Stimulated activated CD8-positive, alpha-beta memory T cell treated with anti-CD3 and anti-CD28 coated beads, Interleukin-2, amount 100 ng/mL, for 48 hours (primary cell): Measurements from ENCODE around the gene ABI3.
"Not testable (repeated sequence)": the region's sequence is repeated elsewhere in the genome, so short reads cannot be mapped to it uniquely, and the experiment has no call there.

Source experiments
- DNase-seq, 2 donors: peaks; one replicate each; pipeline ENCODE4 v3.0.0-alpha.2; 2020; ENCODE audit warnings: low read depth in 2 of 2

The ABI3 gene, protein sequence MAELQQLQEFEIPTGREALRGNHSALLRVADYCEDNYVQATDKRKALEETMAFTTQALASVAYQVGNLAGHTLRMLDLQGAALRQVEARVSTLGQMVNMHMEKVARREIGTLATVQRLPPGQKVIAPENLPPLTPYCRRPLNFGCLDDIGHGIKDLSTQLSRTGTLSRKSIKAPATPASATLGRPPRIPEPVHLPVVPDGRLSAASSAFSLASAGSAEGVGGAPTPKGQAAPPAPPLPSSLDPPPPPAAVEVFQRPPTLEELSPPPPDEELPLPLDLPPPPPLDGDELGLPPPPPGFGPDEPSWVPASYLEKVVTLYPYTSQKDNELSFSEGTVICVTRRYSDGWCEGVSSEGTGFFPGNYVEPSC

DNA sequence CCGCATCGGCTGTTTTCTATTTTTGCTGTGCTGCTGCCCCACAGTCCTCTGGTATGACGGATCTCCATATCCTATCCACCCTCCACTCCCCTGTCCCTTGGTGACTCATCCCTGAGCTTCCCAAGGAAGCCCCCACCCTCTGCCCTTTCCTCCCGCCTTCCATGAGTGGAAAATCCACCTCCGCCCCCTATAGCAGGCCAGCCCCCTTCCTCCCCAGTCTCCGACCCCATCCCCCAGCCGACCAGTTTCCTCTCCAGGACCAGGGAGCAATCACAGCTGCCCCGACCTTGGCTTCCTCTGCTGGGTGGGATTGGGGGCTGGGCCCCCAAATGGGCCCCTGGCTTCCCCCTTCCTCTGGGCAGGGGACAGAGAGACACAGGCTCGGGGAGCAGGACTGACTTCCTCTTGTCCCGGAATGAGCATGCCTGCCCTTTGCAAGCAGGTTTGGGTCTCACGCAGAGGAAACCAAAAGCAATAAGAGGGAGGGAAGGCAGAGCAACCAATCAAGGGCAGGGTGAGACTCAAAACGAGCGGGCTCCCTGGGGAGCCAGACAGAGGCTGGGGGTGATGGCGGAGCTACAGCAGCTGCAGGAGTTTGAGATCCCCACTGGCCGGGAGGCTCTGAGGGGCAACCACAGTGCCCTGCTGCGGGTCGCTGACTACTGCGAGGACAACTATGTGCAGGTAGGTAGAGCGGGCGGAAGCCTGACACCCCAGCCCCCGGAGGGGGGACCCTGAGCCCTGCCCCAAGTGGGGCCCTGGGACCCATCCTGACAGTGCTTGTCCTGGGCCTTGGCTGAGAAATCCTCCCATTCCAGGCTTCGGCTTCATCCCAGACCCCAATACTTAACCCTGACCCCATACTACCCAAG is at the start of gene ABI3, which contains the start of gene GNGT2:
ABI3 (plus strand) TSS at position 550 of the 872 bp plus-strand sequence; CDS start at position 568, 18 bp downstream.
GNGT2 (minus strand) TSS at position 417 of the 872 bp plus-strand sequence. CDS start 3,152 bp downstream, outside the sequence.
- peak; percentile 48 to 49 for DNase-seq

DNA sequence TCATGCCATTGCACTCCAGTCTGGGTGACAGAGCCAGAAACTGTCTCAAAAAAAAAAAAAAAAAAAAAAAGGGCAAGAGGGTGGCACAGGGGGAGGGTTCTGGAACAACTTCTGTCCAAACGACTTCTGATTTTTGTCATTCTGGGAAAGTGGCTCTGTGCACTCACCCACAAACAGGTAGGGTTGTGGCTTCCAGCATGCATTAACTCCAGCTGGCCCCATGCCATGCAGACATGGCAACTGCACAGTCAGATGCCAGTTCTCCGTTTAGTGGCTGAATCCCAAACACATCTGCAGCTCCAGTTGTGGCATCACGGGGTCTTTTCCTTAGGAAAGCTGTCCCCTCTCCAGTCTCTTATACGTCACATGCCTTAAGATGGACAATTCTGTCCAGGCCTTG is 47.6 kb upstream of the ABI3 start:
- no peak for DNase-seq

DNA sequence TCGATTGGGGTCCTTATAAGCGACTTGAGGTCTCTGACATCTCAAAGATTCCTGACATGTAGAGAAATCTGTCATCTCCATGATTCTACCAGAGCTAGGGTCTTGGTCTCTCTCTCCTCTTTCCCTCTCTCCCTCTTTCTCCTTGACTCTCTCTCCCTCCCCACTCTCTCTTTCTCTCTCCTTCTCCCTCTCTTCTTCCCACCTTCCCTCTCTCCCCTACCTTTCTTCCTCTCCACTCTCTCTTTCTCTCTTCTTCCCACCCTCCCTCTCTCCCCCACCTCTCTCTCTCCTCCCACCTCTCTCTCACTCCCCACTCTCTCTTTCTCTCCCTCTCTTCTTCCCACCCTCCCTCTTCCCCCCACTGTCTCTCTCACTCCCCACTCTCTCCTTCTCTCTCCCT is 45.4 kb upstream of the ABI3 start:
- DNase-seq: no peak

DNA sequence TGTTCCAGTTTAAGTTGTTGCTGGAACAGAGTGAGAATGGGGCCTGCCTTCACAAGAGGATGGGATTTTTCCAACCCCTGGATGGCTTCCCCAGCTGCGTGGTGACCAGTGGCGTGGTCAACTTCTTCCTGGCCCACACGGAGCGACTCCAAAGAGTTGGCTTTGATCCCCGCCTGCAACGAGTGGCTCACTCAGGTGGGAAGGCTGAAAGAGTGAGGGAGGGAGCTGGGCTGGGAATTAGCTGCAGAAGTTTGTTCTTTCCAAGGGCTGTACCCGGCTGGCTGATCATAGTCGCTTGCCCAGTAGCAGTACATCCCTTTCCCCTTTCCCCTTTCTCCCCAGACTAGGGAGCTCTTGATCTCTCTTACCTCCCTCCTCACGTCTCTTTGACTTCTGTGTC is 41.8 kb upstream of the ABI3 start:
- no peak for DNase-seq

DNA sequence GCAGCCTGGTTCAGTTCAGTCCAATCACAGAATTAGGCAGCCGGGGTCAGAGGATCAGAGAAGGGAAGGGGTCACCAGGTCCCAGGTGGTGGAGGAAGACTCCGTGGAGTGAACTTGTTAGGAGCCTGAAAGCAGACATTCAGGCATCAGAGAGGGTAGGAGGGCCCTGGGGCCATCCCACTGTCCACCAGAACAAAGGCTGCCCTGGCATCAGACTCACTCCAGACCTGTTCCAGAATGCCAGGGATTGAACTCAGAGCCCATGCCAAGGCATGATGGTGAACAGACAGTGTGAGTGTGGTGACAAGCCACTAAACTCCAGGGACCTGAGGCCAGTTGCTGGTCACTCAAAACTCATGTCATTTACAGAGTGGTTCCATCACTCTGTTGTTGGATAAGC is 40.3 kb upstream of the ABI3 start:
- no peak for DNase-seq

DNA sequence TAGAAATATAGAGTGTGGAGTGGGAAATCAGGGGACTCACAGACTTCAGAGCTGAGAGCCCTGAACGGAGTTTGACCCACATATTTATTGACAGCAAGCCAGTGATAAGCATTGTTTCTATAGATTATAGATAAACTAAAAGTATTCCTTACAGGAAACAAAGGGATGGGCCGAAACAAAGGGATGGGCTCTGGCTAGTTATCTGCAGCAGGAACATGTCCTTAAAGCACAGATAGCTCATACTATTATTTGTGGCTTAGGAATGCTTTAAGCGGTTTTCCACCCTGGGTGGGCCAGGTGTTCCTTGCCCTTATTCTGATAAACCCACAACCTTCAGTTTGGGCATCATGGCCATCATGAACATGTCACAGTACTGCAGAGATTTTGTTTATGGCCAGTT is 39.8 kb upstream of the ABI3 start:
- not testable (repeated sequence) for DNase-seq

DNA sequence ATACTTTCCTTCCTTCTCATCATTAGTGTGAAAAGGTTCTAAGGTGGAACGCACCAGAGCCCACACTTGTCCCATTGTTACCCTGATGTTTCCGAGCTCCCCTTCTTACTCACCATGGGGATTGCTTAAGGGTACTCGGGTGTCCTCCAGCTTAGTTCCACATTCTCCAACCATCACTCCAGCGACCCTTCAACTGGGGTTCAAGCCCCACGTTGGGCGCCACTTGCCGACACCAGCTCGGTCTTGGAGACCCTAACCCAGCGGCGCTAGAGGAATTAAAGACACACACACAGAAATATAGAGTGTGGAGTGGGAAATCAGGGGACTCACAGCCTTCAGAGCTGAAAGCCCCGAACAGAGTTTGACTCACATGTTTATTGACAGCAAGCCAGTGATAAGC is 34.5 kb upstream of the ABI3 start:
- DNase-seq: not testable (repeated sequence)

DNA sequence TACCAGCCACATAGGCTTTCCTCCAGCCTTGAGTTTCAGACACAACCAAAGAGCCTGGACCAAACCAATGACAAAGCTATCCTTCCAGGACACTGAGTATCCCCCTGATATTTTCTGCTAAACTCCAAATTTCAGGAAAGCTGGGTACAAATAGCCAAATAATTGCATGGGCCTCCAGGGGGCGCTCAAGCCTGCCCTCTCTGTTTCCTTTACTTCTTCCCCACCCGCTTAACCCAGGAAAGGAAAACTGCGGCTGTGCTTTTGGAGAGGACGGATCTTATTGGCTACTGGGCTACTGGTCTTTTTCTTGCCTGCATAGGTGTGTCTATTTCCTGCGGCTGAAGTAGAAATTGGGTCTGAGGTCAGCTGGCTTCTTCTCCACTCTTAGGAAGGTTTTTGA is 30.2 kb upstream of the ABI3 start:
- peak; percentile 30 to 55 for DNase-seq

DNA sequence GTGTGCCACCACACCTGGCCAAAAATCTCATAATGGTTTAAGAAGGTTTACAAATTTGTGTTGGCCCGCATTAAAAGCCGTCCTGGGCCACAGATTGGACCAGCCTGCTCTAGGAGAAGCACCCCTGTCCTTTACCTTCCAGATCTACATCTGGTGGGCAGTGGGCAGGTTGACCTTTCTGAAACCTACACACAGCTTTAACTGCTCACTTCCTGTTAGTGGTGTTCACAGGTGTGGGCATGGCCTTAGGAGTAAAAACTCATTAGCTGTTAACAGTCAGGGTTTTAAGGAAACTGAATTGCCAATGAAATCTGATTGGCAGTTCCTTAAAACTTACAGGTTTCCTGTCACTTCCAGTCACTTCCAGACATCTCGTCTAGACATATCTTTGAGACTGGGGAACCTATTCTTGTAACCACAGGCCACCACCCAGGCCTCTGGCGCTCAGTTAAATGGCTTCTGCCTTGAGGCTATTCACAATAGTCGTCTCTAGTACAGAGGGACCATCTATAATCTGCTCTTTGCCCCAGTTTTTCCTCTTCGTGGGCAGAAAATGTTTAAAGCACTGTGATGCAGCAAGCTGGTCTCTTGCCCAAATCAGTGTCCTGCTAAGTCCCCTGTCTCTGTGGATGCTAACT is 29.4 kb upstream of the ABI3 start:
- DNase-seq: no peak

DNA sequence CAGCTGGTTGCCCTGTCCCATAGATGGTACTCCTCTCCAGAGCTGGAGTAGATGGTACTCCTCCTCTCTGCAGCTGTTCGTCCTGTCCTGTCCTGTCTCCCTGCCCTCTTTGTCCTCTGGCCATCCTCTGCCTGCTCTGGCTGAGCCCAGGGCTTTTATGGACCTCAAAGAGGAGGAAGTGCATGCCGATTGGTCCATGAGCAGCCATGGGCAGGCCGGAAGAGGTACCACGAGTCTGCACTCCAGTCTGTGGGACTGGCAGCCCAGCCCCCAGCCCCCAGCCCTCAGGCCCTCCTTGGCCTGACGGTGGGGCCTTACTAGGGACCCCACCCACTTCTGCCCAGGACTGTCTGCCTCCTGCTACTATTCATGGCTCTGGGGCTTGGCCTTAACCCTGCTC is 27.2 kb upstream of the ABI3 start:
- DNase-seq: no peak

DNA sequence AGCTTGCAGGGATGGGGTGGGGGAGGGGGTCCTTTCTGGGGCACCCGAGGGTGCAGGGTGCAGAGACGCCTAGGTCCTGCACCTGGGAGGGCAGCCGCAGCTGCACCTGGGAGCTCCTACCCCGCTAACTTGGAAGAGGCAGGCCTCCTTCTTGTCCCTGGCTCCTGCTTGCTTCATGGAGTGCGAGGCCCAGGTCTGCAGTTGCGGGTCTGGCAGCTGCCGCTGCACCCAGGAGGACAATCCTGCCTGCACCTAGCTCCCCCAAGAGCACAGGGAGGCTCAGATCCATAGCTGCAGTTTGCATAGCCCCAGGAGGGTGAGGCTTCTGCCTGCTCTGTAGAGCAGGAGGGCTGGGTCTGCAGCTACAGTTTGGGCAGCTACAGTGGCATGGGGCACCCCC is 26.7 kb upstream of the ABI3 start:
- DNase-seq: no peak

DNA sequence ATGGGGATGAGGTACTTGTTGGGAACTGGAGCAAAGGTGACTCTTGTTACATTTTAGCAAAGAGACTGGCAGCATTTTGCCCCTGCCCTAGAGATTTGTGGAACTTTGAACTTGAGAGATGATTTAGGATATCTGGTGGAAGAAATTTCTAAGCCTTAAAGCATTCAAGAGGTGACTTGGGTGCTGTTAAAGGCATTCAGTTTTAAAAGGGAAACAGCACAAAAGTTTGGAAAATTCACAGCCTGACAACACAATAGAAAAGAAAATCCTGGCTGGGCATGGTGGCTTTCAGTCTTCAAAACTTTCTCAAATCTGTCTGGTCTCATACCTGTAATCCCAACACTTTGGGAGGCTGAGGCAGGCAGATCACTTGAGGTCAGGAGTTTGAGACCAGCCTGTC is 26.0 kb upstream of the ABI3 start:
- not testable (repeated sequence) for DNase-seq

DNA sequence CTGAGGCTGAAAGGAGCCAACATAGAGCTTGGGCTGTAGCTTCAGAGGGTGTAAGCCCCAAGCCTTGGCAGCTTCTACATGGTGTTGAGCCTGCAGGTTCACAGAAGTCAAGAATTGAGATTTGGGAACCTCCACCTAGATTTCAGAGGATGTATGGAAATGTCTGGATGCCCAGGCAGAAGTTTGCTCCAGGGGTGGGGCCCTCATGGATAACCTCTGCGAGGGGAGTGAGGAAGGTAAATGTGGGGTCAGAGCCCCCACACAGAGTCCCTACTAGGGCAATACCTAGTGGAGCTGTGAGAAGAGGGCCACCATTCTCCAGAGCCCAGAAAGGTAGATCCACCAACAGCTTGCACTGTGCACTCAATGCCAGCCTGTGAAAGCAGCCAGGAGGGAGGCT is 25.1 kb upstream of the ABI3 start:
- not testable (repeated sequence) for DNase-seq

DNA sequence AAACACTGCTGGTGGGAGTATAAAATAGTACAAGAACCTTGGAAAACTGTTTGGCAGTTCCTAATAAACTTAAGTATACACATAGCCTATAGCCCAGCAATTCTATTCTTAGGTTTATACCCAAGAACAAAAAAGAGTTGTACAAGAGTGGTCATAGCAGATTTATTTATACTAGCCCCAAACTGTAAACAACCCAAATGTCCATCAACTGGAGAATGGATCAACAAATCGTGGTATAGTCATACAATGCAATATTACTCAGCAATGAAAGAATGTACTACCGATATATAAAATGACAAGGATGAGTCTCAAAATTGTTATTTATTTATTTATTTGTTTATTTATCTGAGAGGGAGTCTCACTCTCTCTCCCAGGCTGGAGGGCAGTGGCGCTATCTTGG is 23.2 kb upstream of the ABI3 start:
- no peak for DNase-seq

DNA sequence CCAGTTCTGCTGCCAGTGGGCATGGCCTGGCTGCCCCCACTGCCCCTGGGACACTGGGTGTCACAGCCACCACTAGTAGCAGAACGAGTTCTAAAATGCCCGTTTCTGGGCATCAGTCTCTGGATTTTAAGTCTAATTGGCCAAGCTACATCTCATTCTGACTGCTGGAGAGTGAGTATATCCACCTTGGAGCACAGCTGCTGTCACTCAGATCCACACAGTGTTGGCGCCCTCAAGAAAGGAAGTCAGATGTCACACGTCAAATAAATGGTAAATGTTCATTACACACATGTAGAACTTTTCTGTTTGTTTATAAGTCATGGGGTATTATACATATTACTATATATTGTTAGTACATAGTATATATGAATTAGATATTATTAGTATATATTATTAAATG is 19.6 kb upstream of the ABI3 start:
- DNase-seq: no peak

DNA sequence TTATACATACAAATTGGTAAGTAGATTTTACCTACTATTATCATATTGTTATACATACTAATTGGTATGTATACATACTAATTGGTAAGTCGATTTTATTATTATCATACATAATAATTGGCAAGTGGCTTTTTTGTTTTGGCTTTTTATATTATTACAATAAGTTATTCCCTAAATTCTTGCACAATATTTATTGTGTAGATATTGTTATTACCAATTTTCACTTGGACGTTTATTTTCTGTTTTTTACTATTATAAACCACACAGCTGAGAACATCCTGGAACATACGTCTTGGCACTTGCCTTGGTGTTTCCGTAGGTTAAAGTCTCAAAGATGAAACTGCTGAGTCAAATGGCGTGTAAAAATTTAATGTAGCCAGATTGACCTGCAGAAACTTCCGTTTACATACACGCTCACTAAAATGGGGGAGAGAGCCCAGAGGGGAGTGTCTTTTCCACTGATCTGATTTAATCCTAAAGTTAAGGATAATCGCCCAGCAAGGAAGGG is 19.0 kb upstream of the ABI3 start:
- no peak for DNase-seq

DNA sequence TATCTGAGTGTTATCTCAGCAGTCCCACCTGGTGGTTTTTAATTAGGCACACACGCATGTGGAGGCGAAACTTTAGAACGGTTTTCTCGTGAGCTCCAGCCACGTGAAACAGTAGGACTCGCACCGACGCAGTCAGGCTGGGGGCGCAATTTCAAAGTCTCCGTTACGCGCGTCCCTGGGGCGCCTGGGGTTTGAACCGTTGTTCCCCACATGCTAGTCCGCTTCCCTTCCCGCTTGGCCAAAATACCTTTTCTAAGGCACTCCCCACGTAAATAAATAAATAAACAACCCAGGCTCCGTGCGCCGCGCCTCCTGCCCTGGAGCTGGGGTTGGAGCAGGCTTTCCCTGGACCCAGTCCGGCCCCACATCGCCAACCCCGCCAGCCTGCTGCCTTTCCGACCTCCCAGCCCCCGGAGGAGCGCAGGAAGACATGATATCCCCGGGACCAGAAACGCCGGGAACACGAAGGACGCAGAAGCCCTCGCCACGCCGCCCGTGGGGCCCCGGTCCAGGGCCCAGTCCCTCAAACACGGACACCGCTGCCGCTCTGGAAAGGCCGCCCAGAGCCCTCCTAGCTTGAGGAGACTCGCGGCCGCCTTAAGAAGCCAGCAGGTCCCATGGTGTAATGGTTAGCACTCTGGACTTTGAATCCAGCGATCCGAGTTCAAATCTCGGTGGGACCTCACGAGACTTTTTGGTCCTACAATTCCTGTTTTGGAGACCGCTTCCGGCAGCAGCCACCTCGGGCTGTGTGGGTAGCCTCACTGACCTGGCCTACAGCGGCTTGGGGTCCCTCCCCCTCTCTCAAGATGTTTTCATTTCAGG is 18.4 kb upstream of the ABI3 start:
- peak; percentile 82 to 90 for DNase-seq

DNA sequence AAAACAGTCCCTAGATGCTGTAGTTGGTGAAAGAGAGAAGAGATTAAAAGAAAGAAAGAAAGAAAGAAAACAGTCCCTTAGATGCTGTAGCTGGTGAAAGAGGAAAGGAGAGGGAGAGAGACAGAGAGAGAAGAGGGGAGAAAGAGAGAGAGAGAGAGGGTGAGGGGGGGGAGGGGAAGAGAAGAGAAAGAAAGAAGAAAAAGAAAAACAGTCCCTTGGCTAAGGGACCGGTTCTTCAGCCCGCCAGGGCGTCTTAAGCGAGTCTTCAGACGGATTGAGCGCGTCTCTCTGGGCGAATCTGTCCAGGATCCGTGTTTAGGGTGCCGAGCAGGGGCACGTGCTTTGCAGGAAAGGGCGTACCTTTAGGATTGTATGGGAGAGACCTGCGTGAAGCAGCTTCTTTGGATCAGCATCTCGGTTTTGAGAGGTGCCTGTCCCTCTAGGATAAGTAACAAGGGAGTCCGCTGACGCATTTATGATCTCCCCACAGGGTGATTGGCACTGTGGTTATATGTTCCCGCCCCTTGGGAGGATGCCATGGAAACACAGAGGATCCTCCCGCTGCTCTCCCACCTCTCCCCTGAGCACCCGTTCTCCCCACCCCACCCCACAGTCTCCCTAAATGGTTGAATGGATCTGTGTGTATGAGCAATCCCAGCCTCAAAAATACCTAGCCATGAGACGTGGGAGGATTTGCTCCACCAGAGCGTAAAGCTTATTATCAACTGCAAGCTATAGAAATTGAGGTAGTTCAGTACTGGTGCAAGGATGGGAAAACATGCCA is 16.8 kb upstream of the ABI3 start:
- DNase-seq: no peak

DNA sequence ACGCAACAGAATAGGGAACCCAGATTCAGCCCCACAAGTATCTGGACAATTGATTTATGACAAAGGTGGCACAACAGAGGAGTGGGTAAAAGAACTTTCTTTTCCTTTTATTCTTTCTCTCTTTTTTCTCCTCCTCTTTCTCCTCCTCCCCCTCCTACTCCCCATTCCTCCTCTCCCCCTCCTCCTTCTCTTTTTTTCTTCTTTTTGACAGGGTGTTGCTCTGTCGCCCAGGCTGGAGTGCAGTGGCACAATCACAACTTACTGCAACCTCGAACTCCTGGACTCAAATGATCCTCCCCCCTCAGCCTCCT is 16.3 kb upstream of the ABI3 start:
- DNase-seq: no peak

DNA sequence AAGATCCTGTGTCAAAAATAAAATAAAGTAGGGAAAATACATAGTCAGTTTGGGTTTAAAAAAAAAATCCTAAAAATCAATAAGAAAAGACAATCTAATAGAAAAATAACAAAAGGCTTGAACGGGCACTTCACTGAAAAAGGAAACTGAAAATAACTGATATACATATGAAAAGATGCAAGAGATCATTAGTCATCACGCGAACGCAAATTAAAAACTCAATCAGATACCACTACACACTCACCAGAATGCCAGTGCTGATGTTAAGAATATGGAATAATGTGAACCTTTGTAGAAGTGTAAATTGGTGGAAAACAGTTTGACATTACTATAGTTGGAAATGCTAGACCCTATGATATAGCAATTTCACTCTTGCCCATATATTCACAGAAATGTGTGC is 14.8 kb upstream of the ABI3 start:
- no peak for DNase-seq

DNA sequence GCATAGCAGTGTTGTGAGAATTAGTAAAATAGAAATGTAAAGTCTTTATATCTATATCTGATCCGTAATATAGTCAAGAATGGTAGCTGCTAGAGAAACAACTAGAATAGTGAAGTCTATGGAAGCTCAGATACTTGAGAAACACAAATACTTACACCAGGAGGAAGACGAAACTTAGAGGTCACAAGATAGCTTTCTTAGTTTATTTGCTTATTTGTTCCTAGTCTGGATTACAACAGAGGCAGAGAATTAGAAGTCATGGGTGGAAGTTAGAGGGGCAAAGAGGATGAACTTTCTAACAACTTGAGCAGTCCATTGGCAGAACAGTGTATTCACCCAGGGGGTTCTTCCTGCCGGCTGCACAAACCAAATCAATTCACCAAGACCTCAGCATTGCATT is 14.0 kb upstream of the ABI3 start:
- no peak for DNase-seq
